Subcutaneous abdominal adipose tissue (tissue), 5 donors: ENCODE data around the gene SLC23A2.
"Not testable (repeated sequence)": the region's sequence is repeated elsewhere in the genome, so short reads cannot be mapped to it uniquely, and the experiment has no call there.

Experiments used
- H3K27ac ChIP-seq: one replicate; pipeline ENCODE4 v1.7.0; 2013; ENCODE audit warnings: low read depth, mild to moderate bottlenecking, inconsistent platforms, low read length, moderate library complexity
- H3K27me3 ChIP-seq, 5 donors: one replicate each; pipeline ENCODE4 v1.7.0; 2013; ENCODE audit warnings: low read length in 5 of 5, inconsistent platforms in 1 of 5; ENCODE audit not compliant: control insufficient read depth in 5 of 5, insufficient read depth in 4 of 5
- H3K36me3 ChIP-seq, 5 donors: one replicate each; pipeline ENCODE4 v1.7.0; 2013; ENCODE audit warnings: low read length in 5 of 5; ENCODE audit not compliant: control insufficient read depth in 5 of 5, insufficient read depth in 5 of 5
- H3K4me1 ChIP-seq, 5 donors: one replicate each; pipeline ENCODE4 v1.7.0; 2013; ENCODE audit warnings: low read length in 5 of 5, mild to moderate bottlenecking in 3 of 5, moderate library complexity in 1 of 5; ENCODE audit not compliant: control insufficient read depth in 5 of 5, insufficient read depth in 5 of 5
- H3K4me3 ChIP-seq, 5 donors: one replicate each; pipeline ENCODE4 v1.7.0; 2013; ENCODE audit warnings: low read length in 5 of 5, low read depth in 1 of 5
- H3K9ac ChIP-seq, 5 donors: one replicate each; pipeline ENCODE4 v1.7.0; 2013; ENCODE audit warnings: low read length in 5 of 5, mild to moderate bottlenecking in 4 of 5, moderate library complexity in 3 of 5
- H3K9me3 ChIP-seq, 5 donors: one replicate each; pipeline ENCODE4 v1.7.0; 2013; ENCODE audit warnings: low read length in 5 of 5; ENCODE audit not compliant: control insufficient read depth in 5 of 5
- donor health status: healthy.
- donor health status: healthy.
- donor health status: healthy.
- donor health status: healthy.
- donor health status: healthy.

SLC23A2 gene

DNA sequence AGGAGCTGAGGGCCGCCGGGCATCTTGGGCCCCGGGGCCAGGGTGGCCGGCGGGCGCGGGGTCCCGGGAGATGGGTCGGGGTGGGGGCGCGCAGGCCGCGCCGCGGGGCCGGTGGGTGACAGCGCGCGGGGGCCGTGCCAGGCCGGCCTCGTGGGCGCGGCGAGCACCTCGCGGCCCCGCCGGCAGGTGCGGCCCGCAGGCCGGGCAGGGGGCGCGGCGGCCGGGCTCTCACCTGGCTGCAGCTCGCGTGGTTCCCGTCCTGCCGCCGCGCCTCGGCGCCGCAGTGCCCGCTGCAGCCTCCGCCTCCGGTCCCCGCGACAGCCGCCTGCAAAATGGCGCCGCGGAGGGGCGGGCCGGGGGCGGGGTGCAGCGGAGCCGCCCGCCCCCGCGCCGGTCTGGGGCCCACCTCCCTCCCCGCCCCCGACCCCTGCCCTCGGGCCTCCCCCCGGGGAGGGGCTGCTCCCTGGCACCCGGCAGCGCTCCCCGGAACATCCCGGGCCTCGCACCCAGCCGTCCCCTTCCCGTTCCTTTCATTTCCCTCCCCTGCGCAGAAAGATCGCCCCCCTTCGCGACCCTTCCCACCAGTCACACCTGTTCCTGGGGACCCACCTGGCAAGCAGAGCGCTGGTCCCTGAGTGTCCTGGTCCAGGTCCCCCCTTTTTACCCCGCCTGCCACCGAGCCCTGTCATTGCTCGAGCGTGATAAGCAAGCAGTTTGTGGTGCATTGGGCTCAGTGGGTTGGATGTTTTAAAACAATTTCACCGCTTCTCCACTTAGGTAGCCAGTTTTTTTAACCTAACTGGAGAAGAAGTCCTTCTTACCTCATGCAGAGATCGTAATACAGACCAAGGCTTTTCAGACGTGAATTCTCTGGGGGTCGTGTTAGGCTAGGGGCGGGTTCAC, at the start of gene SLC23A2:
TSS of gene SLC23A2 (minus strand) at position 337 of the 903 bp plus-strand sequence. CDS start 68,948 bp downstream, outside the sequence.
- Histone ChIP-seq H3K27me3 (no peaks in the 10 kb centered on the region), H3K9ac (peak within 1 kb of the TSS; percentile 3 to 87 (median 82)), H3K4me1 (peaks cover 3 to 23% (median 20%) of the 10 kb centered on the region in 5 donors), H3K4me3 (peak within 1 kb of the TSS; percentile 72 to 92 (median 82)), H3K9me3 (no peaks in the 10 kb centered on the region), H3K27ac (no peak within 1 kb of the TSS), H3K36me3 (no peaks in the 10 kb centered on the region)

DNA sequence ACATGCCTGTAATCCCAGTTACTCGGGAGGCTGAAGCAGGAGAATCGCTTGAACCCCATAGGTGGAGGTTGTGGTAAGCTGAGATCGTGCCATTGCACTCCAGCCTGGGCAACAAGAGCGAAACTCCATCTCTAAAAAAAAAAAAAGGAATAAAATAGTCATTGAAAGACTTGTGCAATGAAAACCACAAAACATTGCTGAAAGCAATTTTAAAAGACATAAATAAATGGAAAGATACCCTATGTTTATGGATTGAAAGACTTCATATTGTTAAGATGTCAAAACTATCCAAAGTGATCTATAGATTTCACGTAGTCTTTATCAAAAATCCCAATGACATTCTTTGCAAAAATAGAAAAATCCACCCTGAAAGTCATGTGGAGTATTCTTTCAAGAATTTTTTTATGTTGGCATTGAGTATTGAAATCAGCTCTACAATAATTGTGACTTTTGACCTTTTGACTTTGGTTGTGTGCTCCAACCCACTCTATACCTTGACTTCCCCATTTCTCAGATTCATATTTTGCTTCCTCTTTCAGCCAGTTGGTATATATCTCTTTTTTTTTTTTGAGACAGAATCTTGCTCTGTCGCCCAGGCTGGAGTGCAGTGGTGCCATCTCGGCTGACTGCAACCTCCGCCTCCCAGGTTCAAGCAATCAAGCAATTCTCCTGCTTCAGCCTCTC, 45.5 kb upstream of the SLC23A2 start:
- no peaks in the 10 kb centered on the region for H3K36me3 ChIP-seq
- no peak overlapping the region for H3K27ac ChIP-seq
- no peak overlapping the region for H3K9ac ChIP-seq
- H3K4me3 ChIP-seq, result no peak overlapping the region
- H3K9me3 ChIP-seq, result no peaks in the 10 kb centered on the region
- no peaks in the 10 kb centered on the region for H3K27me3 ChIP-seq
- H3K4me1 ChIP-seq, result no peaks in the 10 kb centered on the region

DNA sequence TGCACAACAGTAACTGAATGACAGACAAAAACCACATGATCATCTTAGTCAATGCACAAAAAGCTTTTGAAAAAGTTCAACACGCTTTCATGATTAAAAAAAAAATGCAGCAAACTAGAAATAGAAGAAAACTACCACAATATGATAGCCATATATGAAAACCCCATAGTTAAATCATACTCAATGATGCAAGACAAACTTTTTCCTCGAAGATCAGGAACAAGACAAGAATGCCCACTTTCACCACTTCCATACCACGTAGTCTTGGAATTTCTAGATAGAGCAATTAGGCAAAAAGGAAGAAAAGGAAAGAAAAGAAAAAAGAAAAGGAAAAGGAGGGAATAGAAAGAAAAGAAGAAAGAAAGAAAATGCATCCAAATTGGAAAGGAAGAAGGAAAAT, 44.6 kb upstream of the SLC23A2 start:
- Histone ChIP-seq H3K9me3 (no peaks in the 10 kb centered on the region), H3K27me3 (no peaks in the 10 kb centered on the region), H3K4me1 (peaks cover 0 to 4% (median 0%) of the 10 kb centered on the region in 5 donors), H3K4me3 (no peak overlapping the region), H3K36me3 (no peaks in the 10 kb centered on the region), H3K27ac (no peak overlapping the region), H3K9ac (no peak overlapping the region)

DNA sequence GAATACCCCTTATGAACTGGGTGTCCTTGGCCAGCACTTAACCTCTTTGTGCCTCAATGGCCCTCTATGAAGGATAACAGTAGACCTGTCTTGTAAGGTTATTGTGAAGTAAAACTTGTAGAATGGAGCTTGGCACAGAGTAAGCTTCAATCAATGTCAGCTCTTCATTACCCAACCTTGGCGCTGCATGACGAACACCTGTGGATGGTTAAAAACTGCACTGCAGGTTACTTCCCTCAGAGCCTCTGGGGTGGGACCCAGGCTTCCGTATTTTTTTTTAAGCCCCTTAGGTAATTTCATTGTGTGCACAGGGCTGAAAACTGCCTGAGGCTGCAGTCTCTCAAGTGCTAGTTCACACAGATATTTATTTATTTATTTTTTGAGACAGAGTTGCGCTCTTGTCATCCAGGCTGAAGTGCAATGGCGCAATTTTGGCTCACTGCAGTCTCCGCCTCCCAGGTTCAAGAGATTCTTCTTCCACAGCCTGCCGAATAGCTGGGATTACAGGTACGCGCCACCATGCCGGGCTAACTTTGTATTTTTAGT, 42.8 kb upstream of the SLC23A2 start:
- no peak overlapping the region for H3K9ac ChIP-seq
- H3K4me3 ChIP-seq, result no peak overlapping the region
- H3K4me1 ChIP-seq, result peaks cover 0 to 4% (median 0%) of the 10 kb centered on the region in 5 donors
- no peaks in the 10 kb centered on the region for H3K36me3 ChIP-seq
- H3K27ac ChIP-seq, result no peak overlapping the region
- H3K9me3 ChIP-seq, result no peaks in the 10 kb centered on the region
- H3K27me3 ChIP-seq, result no peaks in the 10 kb centered on the region

DNA sequence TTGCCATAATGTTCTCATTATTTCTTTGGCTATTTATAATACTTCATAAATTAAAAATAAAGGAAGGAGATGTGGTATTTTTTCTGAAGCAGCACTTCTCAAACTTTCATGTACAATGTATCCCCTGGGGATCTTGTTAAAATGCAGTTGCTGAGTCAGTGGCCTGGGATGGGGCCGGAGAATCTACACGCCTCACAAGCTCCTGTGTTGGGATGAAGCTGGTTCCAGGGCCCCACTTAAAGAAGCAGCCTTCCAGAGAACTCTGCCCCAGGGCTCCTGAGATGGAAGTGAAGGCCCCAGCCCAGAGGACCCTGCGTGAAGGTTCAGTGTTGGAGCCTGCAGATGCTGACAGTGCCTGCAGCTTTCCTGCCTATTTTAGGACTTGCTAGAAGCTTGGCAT, 40.1 kb upstream of the SLC23A2 start:
- Histone ChIP-seq H3K9ac (no peak overlapping the region), H3K36me3 (no peaks in the 10 kb centered on the region), H3K4me1 (peaks cover 0 to 4% (median 0%) of the 10 kb centered on the region in 5 donors), H3K9me3 (no peaks in the 10 kb centered on the region), H3K27me3 (no peaks in the 10 kb centered on the region), H3K4me3 (no peak overlapping the region), H3K27ac (no peak overlapping the region)

DNA sequence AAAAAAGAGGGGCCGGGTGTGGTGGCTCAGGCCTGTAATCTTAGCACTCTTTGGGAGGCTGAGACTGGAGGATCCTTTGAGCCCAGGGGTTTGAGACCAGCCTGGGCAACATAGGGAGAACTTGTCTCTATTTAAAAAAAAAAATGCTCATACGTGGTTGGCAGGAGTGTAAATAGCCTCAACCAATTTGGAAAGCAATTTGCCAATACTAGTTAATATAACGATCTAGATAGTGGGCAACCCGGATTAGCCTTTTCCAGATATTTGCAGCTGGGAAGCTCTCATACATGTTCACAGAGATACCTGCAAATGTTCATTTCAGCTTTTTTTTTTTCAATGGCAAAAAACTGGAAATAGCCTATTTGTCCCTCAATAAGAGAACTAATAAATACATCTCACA, 39.0 kb upstream of the SLC23A2 start:
- Histone ChIP-seq H3K36me3 (no peaks in the 10 kb centered on the region), H3K9me3 (no peaks in the 10 kb centered on the region), H3K27me3 (peaks cover 0 to 4% (median 0%) of the 10 kb centered on the region in 5 donors), H3K4me3 (no peak overlapping the region), H3K9ac (no peak overlapping the region), H3K27ac (no peak overlapping the region), H3K4me1 (peaks cover 0 to 4% (median 0%) of the 10 kb centered on the region in 5 donors)

DNA sequence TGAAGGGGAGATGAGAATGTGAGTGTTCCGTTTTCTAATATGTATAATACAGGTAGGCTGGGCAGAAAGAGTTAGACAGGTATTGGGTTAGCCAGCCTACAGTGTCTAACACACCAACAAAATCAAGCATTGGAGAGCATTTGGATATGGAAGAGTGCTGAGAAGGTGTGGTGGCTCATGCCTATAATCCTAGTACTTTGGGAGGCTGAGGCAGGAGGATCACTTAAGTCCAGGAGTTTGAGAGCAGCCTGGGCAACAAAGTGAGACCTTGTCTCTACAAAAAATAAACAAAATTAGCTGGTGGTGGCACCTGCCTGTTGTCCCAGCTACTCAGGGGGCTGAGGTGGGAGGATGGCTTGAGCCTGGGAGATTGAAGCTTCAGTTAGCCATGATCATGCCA, 38.6 kb upstream of the SLC23A2 start:
- no peaks in the 10 kb centered on the region for H3K9me3 ChIP-seq
- H3K4me3 ChIP-seq, result no peak overlapping the region
- no peaks in the 10 kb centered on the region for H3K36me3 ChIP-seq
- no peak overlapping the region for H3K27ac ChIP-seq
- peaks cover 0 to 4% (median 0%) of the 10 kb centered on the region in 5 donors for H3K4me1 ChIP-seq
- H3K27me3 ChIP-seq, result peaks cover 0 to 4% (median 0%) of the 10 kb centered on the region in 5 donors
- no peak overlapping the region for H3K9ac ChIP-seq

DNA sequence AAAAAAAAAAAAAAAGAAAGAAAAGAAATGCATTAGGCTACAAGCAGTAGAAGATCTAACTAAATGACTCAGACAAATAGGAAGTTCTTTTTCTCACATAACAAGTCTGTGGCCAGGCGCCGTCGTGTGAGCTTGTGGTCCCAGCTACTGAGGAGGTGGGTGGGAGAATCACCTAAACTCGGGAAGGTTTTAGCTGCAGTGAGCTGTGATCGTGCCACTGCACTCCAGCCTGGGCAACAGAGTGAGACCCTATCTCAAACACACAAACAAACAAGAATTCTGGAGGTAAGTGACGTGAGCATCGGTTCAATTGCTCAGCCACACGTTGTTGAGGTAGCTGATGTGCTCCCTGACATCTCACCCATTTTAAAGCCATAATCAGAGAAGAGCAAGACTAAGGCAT, 37.9 kb upstream of the SLC23A2 start:
- H3K4me1 ChIP-seq, result peaks cover 0 to 4% (median 0%) of the 10 kb centered on the region in 5 donors

DNA sequence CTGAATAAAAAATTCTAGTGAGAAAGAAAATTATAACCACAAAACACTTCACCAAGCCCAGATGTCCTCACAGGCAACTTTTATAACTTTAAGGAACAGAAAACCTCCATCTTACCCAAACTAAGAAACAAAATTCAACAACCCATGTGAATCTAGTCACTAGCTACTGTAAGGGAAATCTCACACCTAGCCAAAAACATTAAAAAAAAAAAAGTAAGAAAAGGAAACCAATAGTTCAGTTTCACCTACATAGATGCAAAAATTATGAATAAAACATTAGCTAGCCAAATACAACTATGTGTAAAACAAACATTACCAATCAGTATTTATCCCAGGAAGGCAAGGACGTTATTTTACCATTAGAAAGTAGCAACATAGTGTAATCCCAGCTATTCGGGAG, 35.5 kb upstream of the SLC23A2 start:
- no peaks in the 10 kb centered on the region for H3K36me3 ChIP-seq

More for the DNA sequence above, 37.9 kb upstream of the SLC23A2 start:
- Histone ChIP-seq H3K27ac (no peak overlapping the region), H3K36me3 (no peaks in the 10 kb centered on the region), H3K4me3 (no peak overlapping the region), H3K9ac (no peak overlapping the region), H3K27me3 (peaks cover 0 to 4% (median 0%) of the 10 kb centered on the region in 5 donors), H3K9me3 (no peaks in the 10 kb centered on the region)

DNA sequence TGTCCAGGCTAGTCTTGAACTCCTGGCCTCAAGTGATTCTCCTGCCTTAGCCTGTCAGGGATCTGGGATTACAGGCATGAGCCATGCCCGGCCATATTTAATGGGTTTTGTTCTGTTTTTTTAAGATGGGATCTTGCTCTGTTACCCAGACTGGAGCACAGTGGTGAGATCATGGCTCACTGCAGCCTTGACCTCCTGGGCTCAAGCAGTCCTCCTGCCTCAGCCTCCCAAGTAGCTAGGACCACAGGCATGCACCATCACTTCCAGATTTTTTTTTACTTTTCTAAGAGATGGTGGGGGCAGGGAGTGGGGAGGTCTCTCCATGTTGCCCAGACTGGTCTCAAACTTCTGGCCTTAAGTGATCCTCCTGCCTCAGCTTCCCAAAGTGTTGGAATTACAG, 34.2 kb upstream of the SLC23A2 start:
- H3K4me3 ChIP-seq, H3K36me3 ChIP-seq, H3K9me3 ChIP-seq, H3K27ac ChIP-seq, H3K4me1 ChIP-seq, H3K27me3 ChIP-seq, H3K9ac ChIP-seq: not testable (repeated sequence)

More for the DNA sequence above, 35.5 kb upstream of the SLC23A2 start:
- H3K4me1 ChIP-seq, result peaks cover 0 to 4% (median 0%) of the 10 kb centered on the region in 5 donors
- H3K9ac ChIP-seq, result no peak overlapping the region
- H3K27me3 ChIP-seq, result peaks cover 0 to 4% (median 0%) of the 10 kb centered on the region in 5 donors
- H3K4me3 ChIP-seq, result no peak overlapping the region
- no peaks in the 10 kb centered on the region for H3K9me3 ChIP-seq
- H3K27ac ChIP-seq, result no peak overlapping the region
